ENCODE data around the gene FILIP1L.

- TF ChIP-seq CTCF (IDR thresholded peaks at IDR 0.05) (no peak), POLR2A (IDR thresholded peaks at IDR 0.05) (no peak)
These were observed 314.9 kb downstream of the FILIP1L start for GRCh38 chr3:99799422-99799821.

Measured in heart left ventricle (tissue), 13 donors.